GM12878 (cell line): Measurements from ENCODE around the gene NCKAP5. TPM values are rescaled to one million over a fixed set of nuclear protein-coding genes. Genes with fewer than 3 reads are reported as not detected.

Experiments
- ATAC-seq: fragments of 200-7000 bp; cut with Tn5 transposase; 3 replicates; pipeline ENCODE4 v1.9.1; 2020; ENCODE audit warnings: mild to moderate bottlenecking, moderate library complexity
- BruUV-seq: library from RNA; stranded (reverse); fragments of 400-500 nt; replicated peaks from 2 replicates; lab custom pipeline; 2021; lab: Mats Ljungman, UMichigan
- CTCF ChIA-PET: fragments of 300-600 bp; sonication (Branson Sonifier 250); formaldehyde crosslinking; extraction: SDS; loops from one replicate; lab custom pipeline; 2021; ENCODE audit warnings: inconsistent platforms; lab: Yijun Ruan, JAX
- POLR2A ChIA-PET: fragments of 350-600 bp; formaldehyde crosslinking; extraction: SDS; loops from one replicate; lab custom pipeline; 2021; ENCODE audit warnings: inconsistent platforms; lab: Charles Lee
- RAD21 ChIA-PET: fragments of 300-600 bp; sonication (Branson Sonifier 250); formaldehyde crosslinking; loops from one replicate; lab custom pipeline; 2023; ENCODE audit warnings: antibody characterized with exemption; ENCODE audit not compliant: unreplicated experiment; lab: Charles Lee
- SMC1A ChIA-PET: fragments of 300-600 bp; sonication (Branson Sonifier 250); formaldehyde crosslinking; loops from one replicate; lab custom pipeline; 2023; ENCODE audit not compliant: unreplicated experiment, uncharacterized antibody; lab: Charles Lee
- DNase-seq: peaks from one replicate; pipeline ENCODE4 v3.0.0-alpha.2; 2011; ENCODE audit warnings: low read depth, low spot score
- FAIRE-seq: peaks from 3 replicates; lab custom pipeline; 2011; peaks lifted over from hg19 to GRCh38; lab: Jason Lieb, UNC
- H2AFZ ChIP-seq: 2 replicates; pipeline ENCODE4 v1.6.0; 2011; ENCODE audit warnings: low read depth, low read length, control low read depth; ENCODE audit not compliant: control insufficient read depth
- H3K27ac ChIP-seq: 2 replicates; pipeline ENCODE4 v1.5.1; 2011; ENCODE audit warnings: control low read depth; ENCODE audit not compliant: control insufficient read depth, insufficient read depth
- H3K27me3 ChIP-seq, 2 experiments: replicated peaks in 1 of 2; 2 replicates each; pipeline versions ENCODE4 v1.6.0 to v1.6.1; 2011; ENCODE audit warnings: low read length in 1 of 2; ENCODE audit not compliant: control insufficient read depth in 2 of 2, insufficient read depth in 2 of 2
- H3K36me3 ChIP-seq, 2 experiments: 2 replicates each; pipeline ENCODE4 v1.5.1; 2011; ENCODE audit warnings: low read length in 1 of 2; ENCODE audit not compliant: control insufficient read depth in 2 of 2, insufficient read depth in 2 of 2
- H3K4me1 ChIP-seq: 2 replicates; pipeline ENCODE4 v1.6.1; 2011; ENCODE audit warnings: mild to moderate bottlenecking, low read length, moderate library complexity, mixed read lengths; ENCODE audit not compliant: control insufficient read depth, insufficient read depth
- H3K4me2 ChIP-seq: 2 replicates; pipeline ENCODE4 v1.6.0; 2011; ENCODE audit warnings: control low read depth; ENCODE audit not compliant: control insufficient read depth, insufficient read depth
- H3K4me3 ChIP-seq: fragments of 200-600 bp; sonication (generic); 2 replicates; pipeline ENCODE4 v1.5.1; 2016
- H3K79me2 ChIP-seq: 2 replicates; pipeline ENCODE4 v1.6.0; 2011; ENCODE audit warnings: low read length; ENCODE audit not compliant: control insufficient read depth, insufficient read depth
- H3K9ac ChIP-seq: 2 replicates; pipeline ENCODE4 v1.8.0; 2011; ENCODE audit warnings: low read length, control low read depth, mixed read lengths; ENCODE audit not compliant: control insufficient read depth, insufficient read depth
- H3K9me3 ChIP-seq: replicated peaks from 3 replicates; pipeline ENCODE4 v1.5.1; 2011; ENCODE audit warnings: mild to moderate bottlenecking, low read length; ENCODE audit not compliant: control insufficient read depth, insufficient read depth
- H4K20me1 ChIP-seq: 2 replicates; pipeline ENCODE4 v1.6.0; 2011; ENCODE audit not compliant: control insufficient read depth, insufficient read depth
- JUND ChIP-seq: IDR thresholded peaks from 2 replicates; pipeline ENCODE4 v1.6.1; 2012; ENCODE audit warnings: low read depth, mild to moderate bottlenecking, low read length, improper control_type of control experiment, moderate library complexity
- KLF5 ChIP-seq: fragments of 450-650 bp; IDR thresholded peaks from 2 replicates; pipeline ENCODE4 v1.6.1; 2014; ENCODE audit warnings: mild to moderate bottlenecking; ENCODE audit not compliant: partially characterized antibody
- NFIC ChIP-seq: IDR thresholded peaks from 2 replicates; pipeline ENCODE4 v1.6.1; 2012; ENCODE audit warnings: low read depth, mild to moderate bottlenecking, inconsistent platforms, low read length, moderate library complexity
- NFYB ChIP-seq: IDR thresholded peaks from 2 replicates; pipeline ENCODE4 v1.6.1; 2011; ENCODE audit warnings: low read depth, mild to moderate bottlenecking, low read length, improper control_type of control experiment, moderate library complexity; ENCODE audit not compliant: insufficient read depth
- NR2C2 ChIP-seq: IDR thresholded peaks from 2 replicates; pipeline ENCODE4 v1.6.1; 2011; ENCODE audit warnings: borderline replicate concordance, low read depth; ENCODE audit not compliant: control insufficient read depth, insufficient read length
- RFX5 ChIP-seq: IDR thresholded peaks from 2 replicates; pipeline ENCODE4 v1.6.1; 2011; ENCODE audit warnings: low read depth, low read length, improper control_type of control experiment
- RUNX3 ChIP-seq: IDR thresholded peaks from 2 replicates; pipeline ENCODE4 v1.6.1; 2012; ENCODE audit warnings: low read length, inconsistent platforms
- SUZ12 ChIP-seq: fragments of 200-600 bp; sonication (generic); IDR thresholded peaks from one replicate; pipeline ENCODE4 v1.6.1; 2018; ENCODE audit warnings: antibody characterized with exemption, mild to moderate bottlenecking; ENCODE audit not compliant: unreplicated experiment
- ZNF24 ChIP-seq: fragments of 450-650 bp; IDR thresholded peaks from 2 replicates; pipeline ENCODE4 v1.6.1; 2017; ENCODE audit warnings: antibody characterized with exemption, mild to moderate bottlenecking
- ZNF384 ChIP-seq: IDR thresholded peaks from 2 replicates; pipeline ENCODE4 v1.6.1; 2012; ENCODE audit warnings: low read depth, mild to moderate bottlenecking, low read length, improper control_type of control experiment, borderline replicate concordance
- WGBS: methylation state at CpG from one replicate; pipeline ENCODE4 v1.1.6; 2016; ENCODE audit warnings: low lambda C conversion rate; ENCODE audit not compliant: insufficient replicate concordance, insufficient coverage; ENCODE audit errors: missing lambda C conversion rate; 5-methylcytosine and 5-hydroxymethylcytosine counted together
- in situ Hi-C: fragments of 300-500 bp; cut with MboI; formaldehyde crosslinking; loops from 9 replicates; pipeline ENCODE4 v1.14.3; 2018; ENCODE audit warnings: mixed read lengths
- intact Hi-C: fragments of 100-400 bp; cut with micrococcal nuclease; formaldehyde crosslinking; loops from one replicate; pipeline ENCODE4 v1.14.2; 2022; ENCODE audit not compliant: unreplicated experiment
- polyA plus RNA-seq, 11 experiments: library from polyadenylated mRNA; depleted of rRNA in 4 of 11; unstranded in 6 of 11; stranded (reverse) in 5 of 11; fragments of >200 nt; fragmentation: Nextera tagmentation in 4 of 11; fragmentation: Illumina TruSeq in 1 of 11; extraction: Ambion mirVana in 4 of 11; extraction: Trizol in 1 of 11; gene quantifications; 1 replicate in 1 of 11; 2 replicates in 10 of 11; pipeline versions ENCODE4 v1.2.1 to v1.2.3, GENCODE V29; 2011 to 2016; ENCODE audit warnings: inconsistent platforms in 2 of 11, missing spikeins in 2 of 11, low read depth in 1 of 11
- total RNA-seq, 4 experiments: library from RNA; depleted of rRNA in 3 of 4; stranded (reverse); fragments of >200 nt in 3 of 4; fragmentation: Illumina TruSeq in 1 of 4; extraction: Trizol in 1 of 4; gene quantifications; 2 replicates each; pipeline versions ENCODE4 v1.2.1 to v1.2.3, GENCODE V29; 2013 to 2021
- TF ChIP-seq, protein P1 (sequence below): fragments of 150-350 bp; IDR thresholded peaks from 2 replicates; pipeline ENCODE4 v1.6.1; 2016; ENCODE audit warnings: low read depth, low read length
- TF ChIP-seq, protein P2 (sequence below): fragments of 450-650 bp; conservative IDR thresholded peaks from 2 replicates; pipeline ENCODE4 v1.6.1; 2017; ENCODE audit warnings: mild to moderate bottlenecking, moderate library complexity

Gene NCKAP5
- total and polyA plus RNA-seq, 10 of the 15 experiments (the other 5 are each of a cell fraction or from before 2014, with no cell fraction given) = 0.06 to 0.44 (median 0.16) TPM

DNA sequence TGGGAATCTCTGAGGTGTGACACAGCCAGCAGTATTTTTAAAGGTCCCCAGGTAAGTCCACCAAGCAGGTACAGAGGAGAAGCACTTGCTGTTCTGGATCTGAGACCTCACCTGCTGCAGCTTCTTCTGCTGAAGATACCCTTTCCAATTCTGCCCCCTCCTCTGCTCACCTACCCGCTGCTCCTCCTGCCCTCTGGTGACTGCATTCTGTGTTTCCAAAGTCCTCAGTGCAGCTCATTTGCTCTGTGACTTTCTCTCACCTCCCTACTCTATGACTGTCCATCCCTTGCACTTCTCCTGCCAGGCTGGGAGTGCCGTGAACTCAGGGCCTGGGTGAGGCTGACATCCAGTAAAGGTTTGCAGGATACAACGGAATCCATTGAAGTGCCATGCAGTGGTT lies 693.1 kb downstream of the NCKAP5 start:
- DNase-seq = no peak
- POLR2A ChIA-PET = no interaction called here
- no peak overlapping the region for H3K9ac ChIP-seq
- H3K79me2 ChIP-seq = no peaks in the 10 kb centered on the region
- no peaks in the 10 kb centered on the region for H3K27me3 ChIP-seq
- no peak for TF ChIP-seq ZNF24
- TF ChIP-seq KLF5 = no peak
- no peak for TF ChIP-seq NR2C2
- TF ChIP-seq JUND = no peak
- TF ChIP-seq ZNF384 = no peak
- no peak for TF ChIP-seq RUNX3
- TF ChIP-seq, protein P1, sequence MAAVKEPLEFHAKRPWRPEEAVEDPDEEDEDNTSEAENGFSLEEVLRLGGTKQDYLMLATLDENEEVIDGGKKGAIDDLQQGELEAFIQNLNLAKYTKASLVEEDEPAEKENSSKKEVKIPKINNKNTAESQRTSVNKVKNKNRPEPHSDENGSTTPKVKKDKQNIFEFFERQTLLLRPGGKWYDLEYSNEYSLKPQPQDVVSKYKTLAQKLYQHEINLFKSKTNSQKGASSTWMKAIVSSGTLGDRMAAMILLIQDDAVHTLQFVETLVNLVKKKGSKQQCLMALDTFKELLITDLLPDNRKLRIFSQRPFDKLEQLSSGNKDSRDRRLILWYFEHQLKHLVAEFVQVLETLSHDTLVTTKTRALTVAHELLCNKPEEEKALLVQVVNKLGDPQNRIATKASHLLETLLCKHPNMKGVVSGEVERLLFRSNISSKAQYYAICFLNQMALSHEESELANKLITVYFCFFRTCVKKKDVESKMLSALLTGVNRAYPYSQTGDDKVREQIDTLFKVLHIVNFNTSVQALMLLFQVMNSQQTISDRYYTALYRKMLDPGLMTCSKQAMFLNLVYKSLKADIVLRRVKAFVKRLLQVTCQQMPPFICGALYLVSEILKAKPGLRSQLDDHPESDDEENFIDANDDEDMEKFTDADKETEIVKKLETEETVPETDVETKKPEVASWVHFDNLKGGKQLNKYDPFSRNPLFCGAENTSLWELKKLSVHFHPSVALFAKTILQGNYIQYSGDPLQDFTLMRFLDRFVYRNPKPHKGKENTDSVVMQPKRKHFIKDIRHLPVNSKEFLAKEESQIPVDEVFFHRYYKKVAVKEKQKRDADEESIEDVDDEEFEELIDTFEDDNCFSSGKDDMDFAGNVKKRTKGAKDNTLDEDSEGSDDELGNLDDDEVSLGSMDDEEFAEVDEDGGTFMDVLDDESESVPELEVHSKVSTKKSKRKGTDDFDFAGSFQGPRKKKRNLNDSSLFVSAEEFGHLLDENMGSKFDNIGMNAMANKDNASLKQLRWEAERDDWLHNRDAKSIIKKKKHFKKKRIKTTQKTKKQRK = no peak
- TF ChIP-seq RFX5 = no peak
- TF ChIP-seq NFIC = no peak
- TF ChIP-seq, protein P2, sequence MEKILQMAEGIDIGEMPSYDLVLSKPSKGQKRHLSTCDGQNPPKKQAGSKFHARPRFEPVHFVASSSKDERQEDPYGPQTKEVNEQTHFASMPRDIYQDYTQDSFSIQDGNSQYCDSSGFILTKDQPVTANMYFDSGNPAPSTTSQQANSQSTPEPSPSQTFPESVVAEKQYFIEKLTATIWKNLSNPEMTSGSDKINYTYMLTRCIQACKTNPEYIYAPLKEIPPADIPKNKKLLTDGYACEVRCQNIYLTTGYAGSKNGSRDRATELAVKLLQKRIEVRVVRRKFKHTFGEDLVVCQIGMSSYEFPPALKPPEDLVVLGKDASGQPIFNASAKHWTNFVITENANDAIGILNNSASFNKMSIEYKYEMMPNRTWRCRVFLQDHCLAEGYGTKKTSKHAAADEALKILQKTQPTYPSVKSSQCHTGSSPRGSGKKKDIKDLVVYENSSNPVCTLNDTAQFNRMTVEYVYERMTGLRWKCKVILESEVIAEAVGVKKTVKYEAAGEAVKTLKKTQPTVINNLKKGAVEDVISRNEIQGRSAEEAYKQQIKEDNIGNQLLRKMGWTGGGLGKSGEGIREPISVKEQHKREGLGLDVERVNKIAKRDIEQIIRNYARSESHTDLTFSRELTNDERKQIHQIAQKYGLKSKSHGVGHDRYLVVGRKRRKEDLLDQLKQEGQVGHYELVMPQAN = no peak
- no peak for TF ChIP-seq SUZ12
- TF ChIP-seq NFYB = no peak
- SMC1A ChIA-PET = no interaction called here
- H3K27ac ChIP-seq = no peak overlapping the region
- no peak overlapping the region for H2AFZ ChIP-seq
- H3K4me3 ChIP-seq = no peak overlapping the region
- no peak overlapping the region for H3K4me2 ChIP-seq
- intact Hi-C loops = no loop called here
- RAD21 ChIA-PET = no interaction called here
- H3K36me3 ChIP-seq = no peaks in the 10 kb centered on the region
- no peak for ATAC-seq
- no peaks in the 10 kb centered on the region for H4K20me1 ChIP-seq
- WGBS = 22% methylated on average over 3 of the region's 3 CpGs
- FAIRE-seq = no peak
- no TSS peak for BruUV-seq
- no peaks in the 10 kb centered on the region for H3K9me3 ChIP-seq
- no peaks in the 10 kb centered on the region for H3K4me1 ChIP-seq
- CTCF ChIA-PET = no interaction called here
- in situ Hi-C loops = no loop called here
